K562 (cell line): Measurements from ENCODE around the gene GRPEL2. TPM values are rescaled to one million over a fixed set of nuclear protein-coding genes. Genes with fewer than 3 reads are reported as not detected.
A peak's percentile ranks its signal among the peaks of the same experiment; 100 is the strongest.

Experiments used
- ARHGAP35 ChIP-seq: fragments of 450-650 bp; IDR thresholded peaks from 2 replicates; pipeline ENCODE4 v1.6.1; 2018; ENCODE audit not compliant: partially characterized antibody
- BRD4 ChIP-seq: fragments of 200-600 bp; sonication (generic); IDR thresholded peaks from 2 replicates; pipeline ENCODE4 v1.6.1; 2017; ENCODE audit warnings: inconsistent platforms
- CBFA2T3 ChIP-seq: fragments of 450-650 bp; IDR thresholded peaks from 2 replicates; pipeline ENCODE4 v1.6.1; 2017
- CEBPB ChIP-seq: fragments of 450-650 bp; IDR thresholded peaks from 2 replicates; pipeline ENCODE4 v1.6.1; 2016; ENCODE audit warnings: missing genetic modification characterization, missing compliant biosample characterization
- DPF2 ChIP-seq: fragments of 450-650 bp; IDR thresholded peaks from 2 replicates; pipeline ENCODE4 v1.6.1; 2016
- EP300 ChIP-seq: IDR thresholded peaks from 2 replicates; pipeline ENCODE4 v1.6.1; 2012; ENCODE audit warnings: low read length, improper control_type of control experiment
- HDAC3 ChIP-seq: fragments of 450-650 bp; IDR thresholded peaks from 2 replicates; pipeline ENCODE4 v1.6.1; 2018; ENCODE audit warnings: borderline replicate concordance, mild to moderate bottlenecking, moderate library complexity; ENCODE audit not compliant: partially characterized antibody
- HEY1 ChIP-seq: fragments of 250-450 bp; sonication (Bioruptor Pico); IDR thresholded peaks from 2 replicates; pipeline ENCODE4 v1.5.0; 2020; ENCODE audit warnings: mild to moderate bottlenecking, moderate library complexity, borderline replicate concordance
- HNRNPLL ChIP-seq: fragments of 200-400 bp; formaldehyde crosslinking; IDR thresholded peaks from 2 replicates; pipeline ENCODE4 v1.6.1; 2017; ENCODE audit warnings: low read length, low read depth, mild to moderate bottlenecking; ENCODE audit not compliant: poor library complexity, severe bottlenecking
- LCOR ChIP-seq: sonication (generic); formaldehyde crosslinking; IDR thresholded peaks from 2 replicates; pipeline ENCODE4 v1.8.0; 2022; ENCODE audit warnings: mild to moderate bottlenecking, missing genetic modification reagents
- NR2C1 ChIP-seq, 2 experiments: fragments of 450-650 bp; IDR thresholded peaks; 2 replicates each; pipeline ENCODE4 v1.6.1; 2017; ENCODE audit warnings: mild to moderate bottlenecking in 2 of 2, antibody characterized with exemption in 1 of 2, inconsistent platforms in 1 of 2, missing compliant biosample characterization in 1 of 2, missing genetic modification characterization in 1 of 2
- PTBP1 ChIP-seq: fragments of 200-400 bp; formaldehyde crosslinking; IDR thresholded peaks from 2 replicates; pipeline ENCODE4 v1.6.1; 2017; ENCODE audit warnings: low read depth, low read length
- SMAD4 ChIP-seq: fragments of 250-450 bp; sonication (Bioruptor Pico); conservative IDR thresholded peaks from 2 replicates; pipeline ENCODE4 v1.8.0; 2021; ENCODE audit warnings: inconsistent platforms, mild to moderate bottlenecking, moderate library complexity
- SMC3 ChIP-seq: conservative IDR thresholded peaks from 2 replicates; pipeline ENCODE4 v1.6.1; 2011; ENCODE audit warnings: low read depth, low read length, improper control_type of control experiment; ENCODE audit not compliant: insufficient read depth
- STAG1 ChIP-seq: sonication (generic); formaldehyde crosslinking; IDR thresholded peaks from 2 replicates; pipeline ENCODE4 v1.5.0; 2020; ENCODE audit warnings: missing genetic modification reagents, borderline replicate concordance
- TAF1 ChIP-seq: IDR thresholded peaks from 2 replicates; pipeline ENCODE4 v1.6.1; 2011; ENCODE audit warnings: mild to moderate bottlenecking, low read length, moderate library complexity; ENCODE audit not compliant: insufficient read depth, control insufficient read depth, severe bottlenecking; ENCODE audit errors: extremely low read depth
- TAF7 ChIP-seq: fragments of 450-650 bp; IDR thresholded peaks from 2 replicates; pipeline ENCODE4 v1.6.1; 2016; ENCODE audit warnings: missing genetic modification characterization, missing compliant biosample characterization
- ZNF274 ChIP-seq: IDR thresholded peaks from 2 replicates; pipeline ENCODE4 v1.6.1; 2011; ENCODE audit warnings: low read depth, mild to moderate bottlenecking, low read length, moderate library complexity, borderline replicate concordance
- ZNF282 ChIP-seq: sonication (generic); formaldehyde crosslinking; IDR thresholded peaks from 2 replicates; pipeline ENCODE4 v1.8.1; 2023; ENCODE audit warnings: missing genetic modification reagents
- ZNF766 ChIP-seq: fragments of 200-800 bp; sonication (Bioruptor generic); conservative IDR thresholded peaks from 2 replicates; pipeline ENCODE4 v1.6.1; 2016; ENCODE audit warnings: missing genetic modification characterization, missing compliant biosample characterization
- ZSCAN32 ChIP-seq: fragments of 450-650 bp; formaldehyde crosslinking; IDR thresholded peaks from 2 replicates; pipeline ENCODE4 v1.4.0; 2020; ENCODE audit warnings: mild to moderate bottlenecking, moderate library complexity
- polyA plus RNA-seq, 8 experiments: library from polyadenylated mRNA; depleted of rRNA in 4 of 8; stranded (reverse) in 5 of 8; unstranded in 3 of 8; fragments of >200 nt; fragmentation: Nextera tagmentation in 2 of 8; fragmentation: Illumina TruSeq in 1 of 8; extraction: Ambion mirVana in 2 of 8; extraction: Trizol in 1 of 8; gene quantifications; 2 replicates each; pipeline versions ENCODE4 v1.2.1 to v1.2.3, GENCODE V29; 2011 to 2014; ENCODE audit warnings: inconsistent platforms in 1 of 8, missing spikeins in 1 of 8
- total RNA-seq, 7 experiments: library from RNA; depleted of rRNA in 6 of 7; stranded (reverse); fragments of >200 nt in 6 of 7; fragmentation: Illumina TruSeq in 2 of 7; extraction: Trizol in 2 of 7; gene quantifications; 2 replicates each; pipeline versions ENCODE4 v1.2.1 to v1.2.3, GENCODE V29; 2011 to 2021; ENCODE audit warnings: low replicate concordance in 1 of 7
- TF ChIP-seq, protein P1 (sequence below), 2 experiments: IDR thresholded peaks in 1 of 2; conservative IDR thresholded peaks in 1 of 2; 2 replicates each; pipeline ENCODE4 v1.6.1; 2016; ENCODE audit warnings: low read depth in 2 of 2, mild to moderate bottlenecking in 1 of 2, missing compliant biosample characterization in 1 of 2, missing genetic modification characterization in 1 of 2, moderate library complexity in 1 of 2
- TF ChIP-seq, protein P2 (sequence below): fragments of 450-650 bp; IDR thresholded peaks from 2 replicates; pipeline ENCODE4 v1.7.1; 2018; ENCODE audit warnings: mild to moderate bottlenecking, low read depth; ENCODE audit not compliant: partially characterized antibody
- TF ChIP-seq, protein P3 (sequence below): fragments of 450-650 bp; IDR thresholded peaks from 2 replicates; pipeline ENCODE4 v1.6.1; 2016; ENCODE audit warnings: low read depth, mild to moderate bottlenecking, moderate library complexity

GRPEL2 gene
- total and polyA plus RNA-seq, 9 of the 15 experiments (the other 6 are each of a cell fraction or from before 2014, with no cell fraction given): 11.2 to 40.5 (median 25.8) TPM

DNA sequence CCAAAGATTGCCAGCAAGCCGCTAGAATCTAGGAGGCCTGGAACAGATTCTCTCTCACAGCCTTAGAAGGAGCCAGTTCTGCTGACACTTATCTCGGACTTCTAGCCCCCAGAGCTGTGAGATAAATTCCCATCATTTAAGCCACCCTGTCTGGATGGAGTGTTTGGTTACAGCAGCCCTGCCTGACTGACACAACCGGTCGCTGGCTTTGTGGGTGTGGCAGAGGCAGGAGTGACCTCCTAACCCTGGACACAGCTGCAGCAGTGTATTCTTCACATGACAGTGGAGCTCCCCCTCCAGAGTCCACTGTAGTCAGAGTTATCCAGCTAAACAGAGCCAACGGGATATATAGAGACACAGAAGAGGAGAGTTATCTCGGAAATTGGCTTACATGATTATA is 55.0 kb downstream of the GRPEL2 start (continued):
- no peak for TF ChIP-seq BRD4
- peak; percentile 30; the same call in 1 of the 2 replicates for TF ChIP-seq DPF2
- TF ChIP-seq, protein P1, sequence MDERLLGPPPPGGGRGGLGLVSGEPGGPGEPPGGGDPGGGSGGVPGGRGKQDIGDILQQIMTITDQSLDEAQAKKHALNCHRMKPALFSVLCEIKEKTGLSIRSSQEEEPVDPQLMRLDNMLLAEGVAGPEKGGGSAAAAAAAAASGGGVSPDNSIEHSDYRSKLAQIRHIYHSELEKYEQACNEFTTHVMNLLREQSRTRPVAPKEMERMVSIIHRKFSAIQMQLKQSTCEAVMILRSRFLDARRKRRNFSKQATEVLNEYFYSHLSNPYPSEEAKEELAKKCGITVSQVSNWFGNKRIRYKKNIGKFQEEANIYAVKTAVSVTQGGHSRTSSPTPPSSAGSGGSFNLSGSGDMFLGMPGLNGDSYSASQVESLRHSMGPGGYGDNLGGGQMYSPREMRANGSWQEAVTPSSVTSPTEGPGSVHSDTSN (CRISPR knock-in tag; IDR thresholded peaks at IDR 0.05; ENCODE audit: low read depth): no peak
- TF ChIP-seq, protein P1 (tag; conservative IDR thresholded peaks at IDR 0.05; ENCODE audit: low read depth): peak; percentile 34
- TF ChIP-seq HDAC3: no peak
- 0 out of 2 replicates have a peak, but pooled peaks have one; percentile 37 for TF ChIP-seq ZNF766 (CRISPR knock-in tag)
- TF ChIP-seq, protein P2, sequence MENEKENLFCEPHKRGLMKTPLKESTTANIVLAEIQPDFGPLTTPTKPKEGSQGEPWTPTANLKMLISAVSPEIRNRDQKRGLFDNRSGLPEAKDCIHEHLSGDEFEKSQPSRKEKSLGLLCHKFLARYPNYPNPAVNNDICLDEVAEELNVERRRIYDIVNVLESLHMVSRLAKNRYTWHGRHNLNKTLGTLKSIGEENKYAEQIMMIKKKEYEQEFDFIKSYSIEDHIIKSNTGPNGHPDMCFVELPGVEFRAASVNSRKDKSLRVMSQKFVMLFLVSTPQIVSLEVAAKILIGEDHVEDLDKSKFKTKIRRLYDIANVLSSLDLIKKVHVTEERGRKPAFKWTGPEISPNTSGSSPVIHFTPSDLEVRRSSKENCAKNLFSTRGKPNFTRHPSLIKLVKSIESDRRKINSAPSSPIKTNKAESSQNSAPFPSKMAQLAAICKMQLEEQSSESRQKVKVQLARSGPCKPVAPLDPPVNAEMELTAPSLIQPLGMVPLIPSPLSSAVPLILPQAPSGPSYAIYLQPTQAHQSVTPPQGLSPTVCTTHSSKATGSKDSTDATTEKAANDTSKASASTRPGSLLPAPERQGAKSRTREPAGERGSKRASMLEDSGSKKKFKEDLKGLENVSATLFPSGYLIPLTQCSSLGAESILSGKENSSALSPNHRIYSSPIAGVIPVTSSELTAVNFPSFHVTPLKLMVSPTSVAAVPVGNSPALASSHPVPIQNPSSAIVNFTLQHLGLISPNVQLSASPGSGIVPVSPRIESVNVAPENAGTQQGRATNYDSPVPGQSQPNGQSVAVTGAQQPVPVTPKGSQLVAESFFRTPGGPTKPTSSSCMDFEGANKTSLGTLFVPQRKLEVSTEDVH: no peak
- TF ChIP-seq ZSCAN32 (CRISPR knock-in tag): no peak
- no peak for TF ChIP-seq CEBPB (tag)
- TF ChIP-seq TAF7 (tag): no peak
- TF ChIP-seq NR2C1 (IDR thresholded peaks at IDR 0.05): peak; percentile 54; the same call in 1 of the 2 replicates
- TF ChIP-seq NR2C1 (tag; IDR thresholded peaks at IDR 0.05): peak; percentile 38; the same call in 1 of the 2 replicates
- no peak for TF ChIP-seq HEY1 (CRISPR knock-in tag)
- TF ChIP-seq, protein P3, sequence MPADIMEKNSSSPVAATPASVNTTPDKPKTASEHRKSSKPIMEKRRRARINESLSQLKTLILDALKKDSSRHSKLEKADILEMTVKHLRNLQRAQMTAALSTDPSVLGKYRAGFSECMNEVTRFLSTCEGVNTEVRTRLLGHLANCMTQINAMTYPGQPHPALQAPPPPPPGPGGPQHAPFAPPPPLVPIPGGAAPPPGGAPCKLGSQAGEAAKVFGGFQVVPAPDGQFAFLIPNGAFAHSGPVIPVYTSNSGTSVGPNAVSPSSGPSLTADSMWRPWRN: no peak
- peak; percentile 32; the same call in 1 of the 2 replicates for TF ChIP-seq SMAD4
- TF ChIP-seq STAG1: no peak
- TF ChIP-seq ARHGAP35: no peak
- TF ChIP-seq ZNF274: no peak
- no peak for TF ChIP-seq SMC3
- no peak for TF ChIP-seq PTBP1
- 0 out of 2 replicates have a peak, but pooled peaks have one; percentile 38 for TF ChIP-seq LCOR (CRISPR knock-in tag)
- no peak for TF ChIP-seq EP300
- no peak for TF ChIP-seq HNRNPLL
- no peak for TF ChIP-seq ZNF282 (CRISPR knock-in tag)
- peak; percentile 79 for TF ChIP-seq CBFA2T3
- TF ChIP-seq TAF1: no peak
